ENCODE measurements around the gene CACNA1D. TPM values are rescaled to one million over a fixed set of nuclear protein-coding genes. Genes with fewer than 3 reads are reported as not detected.

CACNA1D gene
- total RNA-seq, 1 experiment from 2014 or later, result not detected

DNA sequence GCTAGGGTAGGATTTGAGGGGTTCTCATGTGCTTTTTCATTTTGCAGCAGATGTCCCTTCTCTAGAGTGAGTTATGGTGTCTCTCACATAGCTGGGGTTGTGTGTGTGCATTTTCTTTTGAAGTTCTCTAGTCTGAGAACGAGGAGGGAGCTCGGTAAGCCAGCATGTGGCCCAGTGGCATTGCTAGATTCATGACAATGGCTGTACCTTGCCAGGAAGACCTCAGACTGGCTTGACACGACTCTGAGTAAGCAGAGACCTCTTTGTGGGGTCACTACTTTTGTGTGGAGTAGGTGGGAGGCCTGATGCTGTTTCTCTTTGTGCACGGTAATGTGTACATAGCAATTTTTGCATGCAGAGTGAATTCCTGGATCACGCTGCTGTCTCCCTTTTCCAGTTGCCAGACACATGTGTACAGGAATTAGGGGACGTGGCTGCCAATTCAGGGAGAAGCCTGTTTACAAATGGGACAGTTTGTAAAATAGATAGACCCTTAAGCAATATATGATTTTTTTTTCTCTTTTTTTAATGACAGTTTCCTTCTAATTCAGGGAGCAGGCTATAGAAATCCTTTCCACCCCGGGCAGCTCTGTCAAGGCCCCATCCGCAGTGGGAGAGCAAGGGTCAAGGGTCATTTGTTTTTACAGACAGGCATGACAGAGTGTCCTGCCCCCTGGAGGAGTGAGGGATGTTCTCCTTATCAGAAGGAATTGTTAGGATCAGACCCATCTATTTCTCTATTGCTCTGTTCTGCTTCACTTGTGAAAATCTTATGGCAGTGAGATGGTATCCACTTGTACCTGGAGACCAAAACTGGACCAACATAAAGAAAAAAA is 4.6 kb downstream of the CACNA1D start:
- H3K9me3 ChIP-seq (ENCODE audit: low read length), result no peaks in the 10 kb centered on the region
- H3K9ac ChIP-seq (ENCODE audit: low read length), result no peak overlapping the region
- no peaks in the 10 kb centered on the region for H3K9me2 ChIP-seq (replicated peaks; ENCODE audit: insufficient read depth, low read length)
- no peak overlapping the region for H3K27ac ChIP-seq (ENCODE audit: low read length)
- H3K27me3 ChIP-seq (ENCODE audit: low read length), result no peaks in the 10 kb centered on the region
- H4K20me1 ChIP-seq (ENCODE audit: insufficient read depth, low read depth, low read length), result no peaks in the 10 kb centered on the region
- DNase-seq, result no peak
- no peak overlapping the region for H3K4me3 ChIP-seq (ENCODE audit: low read length)
- H2AFZ ChIP-seq (ENCODE audit: low read length), result no peak overlapping the region
- H3K4me1 ChIP-seq (ENCODE audit: low read length), result no peaks in the 10 kb centered on the region
- H3K79me2 ChIP-seq (ENCODE audit: low read length), result no peaks in the 10 kb centered on the region
- no peaks in the 10 kb centered on the region for H3K36me3 ChIP-seq (ENCODE audit: insufficient read depth, low read length)
- H3K4me2 ChIP-seq (ENCODE audit: low read depth, low read length, poor library complexity, severe bottlenecking), result no peak overlapping the region

DNA sequence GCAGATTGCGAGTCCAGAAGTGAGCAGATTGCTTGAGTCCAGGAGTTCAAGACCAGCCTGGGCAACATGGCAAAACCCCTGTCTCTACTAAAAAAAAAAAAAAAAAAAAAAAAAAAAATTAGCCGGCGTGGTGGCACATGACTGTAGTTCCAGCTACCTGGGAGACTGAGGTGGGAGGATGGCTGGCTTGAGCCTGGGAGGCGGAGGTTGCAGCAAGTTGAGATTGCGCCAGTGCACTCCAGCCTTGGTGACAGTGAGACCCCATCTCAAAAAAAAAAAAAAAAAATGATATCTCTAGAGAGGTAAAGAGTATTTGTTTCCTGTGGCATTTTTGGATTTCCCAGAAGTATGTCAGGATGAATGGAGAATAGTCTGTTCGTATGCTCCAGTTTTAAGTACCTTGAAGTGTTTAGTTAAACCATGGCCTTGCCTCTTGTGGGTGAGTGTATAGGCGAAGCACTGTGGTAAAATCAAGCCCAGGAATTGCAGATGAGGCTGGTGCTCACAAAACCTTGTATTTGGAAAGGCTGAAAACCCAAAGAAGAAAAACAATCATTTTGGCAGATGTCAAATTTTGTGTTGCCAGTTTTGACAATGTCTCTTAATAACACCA is 5.9 kb downstream of the CACNA1D start:
- H4K20me1 ChIP-seq (ENCODE audit: insufficient read depth, low read depth, low read length), result no peaks in the 10 kb centered on the region
- no peak overlapping the region for H2AFZ ChIP-seq (ENCODE audit: low read length)
- no peak overlapping the region for H3K27ac ChIP-seq (ENCODE audit: low read length)
- no peak overlapping the region for H3K9ac ChIP-seq (ENCODE audit: low read length)
- H3K9me2 ChIP-seq (replicated peaks; ENCODE audit: insufficient read depth, low read length), result no peaks in the 10 kb centered on the region
- H3K79me2 ChIP-seq (ENCODE audit: low read length), result no peaks in the 10 kb centered on the region
- H3K27me3 ChIP-seq (ENCODE audit: low read length), result no peaks in the 10 kb centered on the region
- no peak for DNase-seq
- no peaks in the 10 kb centered on the region for H3K9me3 ChIP-seq (ENCODE audit: low read length)
- no peaks in the 10 kb centered on the region for H3K4me1 ChIP-seq (ENCODE audit: low read length)
- no peak overlapping the region for H3K4me2 ChIP-seq (ENCODE audit: low read depth, low read length, poor library complexity, severe bottlenecking)
- H3K4me3 ChIP-seq (ENCODE audit: low read length), result no peak overlapping the region
- H3K36me3 ChIP-seq (ENCODE audit: insufficient read depth, low read length), result no peaks in the 10 kb centered on the region

DNA sequence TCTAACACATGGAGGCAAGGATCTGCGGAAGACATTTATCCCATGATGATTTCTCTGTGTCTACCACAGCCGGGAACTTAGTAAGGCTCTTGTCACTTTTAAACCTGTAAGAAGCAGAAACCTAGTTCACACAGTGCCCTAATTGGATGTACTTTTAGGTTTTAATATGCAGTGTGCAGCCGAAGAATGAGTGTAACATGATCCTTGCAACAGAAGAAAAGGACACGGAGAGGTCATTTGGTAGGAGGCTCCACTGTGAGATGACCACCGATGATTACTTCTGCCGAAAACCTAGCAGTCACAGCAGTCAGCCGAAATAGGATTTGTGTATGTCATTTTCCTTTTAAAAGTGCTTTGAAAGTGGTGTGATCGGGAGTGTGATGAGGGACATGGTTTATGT is 6.8 kb downstream of the CACNA1D start:
- Histone ChIP-seq H3K9me2 (replicated peaks; ENCODE audit: insufficient read depth, low read length) (no peaks in the 10 kb centered on the region), H3K9me3 (ENCODE audit: low read length) (no peaks in the 10 kb centered on the region), H3K4me3 (ENCODE audit: low read length) (no peak overlapping the region), H3K9ac (ENCODE audit: low read length) (no peak overlapping the region), H3K27me3 (ENCODE audit: low read length) (no peaks in the 10 kb centered on the region), H3K27ac (ENCODE audit: low read length) (no peak overlapping the region), H3K79me2 (ENCODE audit: low read length) (no peaks in the 10 kb centered on the region), H3K4me2 (ENCODE audit: low read depth, low read length, poor library complexity, severe bottlenecking) (no peak overlapping the region), H2AFZ (ENCODE audit: low read length) (no peak overlapping the region), H3K36me3 (ENCODE audit: insufficient read depth, low read length) (no peaks in the 10 kb centered on the region), H3K4me1 (ENCODE audit: low read length) (no peaks in the 10 kb centered on the region), H4K20me1 (ENCODE audit: insufficient read depth, low read depth, low read length) (no peaks in the 10 kb centered on the region)
- DNase-seq, result no peak

DNA sequence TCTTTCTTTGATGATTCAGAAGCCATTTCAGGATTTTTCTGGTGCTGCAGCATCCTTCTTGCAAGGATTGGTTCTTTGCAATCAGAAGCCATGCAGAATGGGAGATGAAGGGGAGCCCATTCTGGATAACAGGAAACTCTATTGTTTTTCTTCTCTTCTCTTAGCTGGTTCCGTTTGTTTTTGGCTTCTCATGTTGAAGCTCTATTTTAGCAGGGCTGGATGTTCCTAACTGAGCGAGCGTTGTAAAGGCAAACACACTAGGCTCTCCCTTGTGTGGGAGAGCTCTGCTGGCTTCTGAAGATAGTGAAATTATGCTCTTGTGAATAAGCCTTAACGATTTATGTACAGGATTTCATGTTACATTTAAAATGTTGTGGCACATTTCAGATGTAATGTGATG is 8.3 kb downstream of the CACNA1D start:
- Histone ChIP-seq H3K4me3 (ENCODE audit: low read length) (no peak overlapping the region), H3K9me2 (replicated peaks; ENCODE audit: insufficient read depth, low read length) (no peaks in the 10 kb centered on the region), H3K36me3 (ENCODE audit: insufficient read depth, low read length) (no peaks in the 10 kb centered on the region), H4K20me1 (ENCODE audit: insufficient read depth, low read depth, low read length) (no peaks in the 10 kb centered on the region), H3K4me1 (ENCODE audit: low read length) (no peaks in the 10 kb centered on the region), H3K9ac (ENCODE audit: low read length) (no peak overlapping the region), H3K9me3 (ENCODE audit: low read length) (no peaks in the 10 kb centered on the region), H3K27ac (ENCODE audit: low read length) (no peak overlapping the region), H3K4me2 (ENCODE audit: low read depth, low read length, poor library complexity, severe bottlenecking) (no peak overlapping the region), H3K79me2 (ENCODE audit: low read length) (no peaks in the 10 kb centered on the region), H2AFZ (ENCODE audit: low read length) (no peak overlapping the region), H3K27me3 (ENCODE audit: low read length) (no peaks in the 10 kb centered on the region)
- DNase-seq, result no peak

DNA sequence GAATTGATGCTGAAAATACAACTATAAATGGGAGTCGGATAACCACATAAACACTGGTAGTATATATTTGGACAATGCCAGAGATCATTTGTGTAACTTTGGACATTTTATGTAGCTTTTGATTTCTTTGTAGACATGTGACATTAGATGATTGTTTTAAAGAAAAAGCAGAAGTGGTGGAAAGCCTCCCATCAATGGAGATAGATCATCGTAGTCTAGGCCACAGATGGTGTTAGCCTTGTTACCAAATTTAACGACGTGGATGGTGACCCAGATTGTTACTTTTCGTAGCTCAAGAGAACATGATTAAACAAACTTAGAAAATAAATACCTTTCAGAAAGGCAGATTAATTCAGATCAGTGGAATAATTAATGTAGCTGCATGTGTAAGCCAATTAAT is 8.8 kb downstream of the CACNA1D start:
- no peaks in the 10 kb centered on the region for H3K27me3 ChIP-seq (ENCODE audit: low read length)
- H3K4me1 ChIP-seq (ENCODE audit: low read length), result no peaks in the 10 kb centered on the region
- H3K9me2 ChIP-seq (replicated peaks; ENCODE audit: insufficient read depth, low read length), result no peaks in the 10 kb centered on the region
- no peaks in the 10 kb centered on the region for H3K79me2 ChIP-seq (ENCODE audit: low read length)
- H3K4me2 ChIP-seq (ENCODE audit: low read depth, low read length, poor library complexity, severe bottlenecking), result no peak overlapping the region
- no peak overlapping the region for H2AFZ ChIP-seq (ENCODE audit: low read length)
- H3K4me3 ChIP-seq (ENCODE audit: low read length), result no peak overlapping the region
- no peak overlapping the region for H3K9ac ChIP-seq (ENCODE audit: low read length)
- H3K9me3 ChIP-seq (ENCODE audit: low read length), result no peaks in the 10 kb centered on the region
- H4K20me1 ChIP-seq (ENCODE audit: insufficient read depth, low read depth, low read length), result no peaks in the 10 kb centered on the region
- no peak overlapping the region for H3K27ac ChIP-seq (ENCODE audit: low read length)
- H3K36me3 ChIP-seq (ENCODE audit: insufficient read depth, low read length), result no peaks in the 10 kb centered on the region
- DNase-seq, result no peak

DNA sequence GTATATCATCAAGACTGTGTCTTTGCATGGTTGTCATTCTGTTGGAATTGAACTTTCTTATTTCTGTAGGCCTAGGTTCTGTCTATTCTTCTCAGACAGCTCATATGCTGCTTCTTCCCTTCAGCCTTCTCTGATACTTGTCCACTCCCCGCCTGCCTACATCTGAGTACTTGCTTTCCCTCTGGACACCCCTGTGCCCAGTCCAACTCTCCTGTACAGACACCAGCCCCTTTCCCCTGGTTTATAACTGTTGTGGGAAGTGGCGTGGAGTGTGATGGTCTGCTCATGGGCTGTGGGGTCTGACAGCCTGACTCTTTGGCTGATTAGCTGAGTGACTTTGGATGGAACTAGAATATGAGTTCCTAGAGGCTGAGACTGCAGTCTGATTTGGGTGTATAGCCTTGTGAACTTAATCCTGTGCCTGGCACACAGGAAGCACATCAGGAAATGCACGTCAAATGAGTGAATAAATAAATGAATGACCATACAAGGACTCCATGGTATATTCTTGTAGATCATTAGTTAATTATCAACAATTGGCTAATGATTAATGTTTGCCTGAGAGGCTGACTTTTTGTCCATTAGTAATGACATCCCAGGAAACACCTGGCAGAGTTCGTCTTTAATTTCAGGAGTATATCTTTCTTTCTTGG is 11.8 kb downstream of the CACNA1D start:
- Histone ChIP-seq H3K27me3 (ENCODE audit: low read length) (no peaks in the 10 kb centered on the region), H4K20me1 (ENCODE audit: insufficient read depth, low read depth, low read length) (no peaks in the 10 kb centered on the region), H2AFZ (ENCODE audit: low read length) (no peak overlapping the region), H3K36me3 (ENCODE audit: insufficient read depth, low read length) (no peaks in the 10 kb centered on the region), H3K9ac (ENCODE audit: low read length) (no peak overlapping the region), H3K9me3 (ENCODE audit: low read length) (no peaks in the 10 kb centered on the region), H3K9me2 (replicated peaks; ENCODE audit: insufficient read depth, low read length) (no peaks in the 10 kb centered on the region), H3K79me2 (ENCODE audit: low read length) (no peaks in the 10 kb centered on the region), H3K4me1 (ENCODE audit: low read length) (no peaks in the 10 kb centered on the region), H3K4me3 (ENCODE audit: low read length) (no peak overlapping the region), H3K27ac (ENCODE audit: low read length) (no peak overlapping the region), H3K4me2 (ENCODE audit: low read depth, low read length, poor library complexity, severe bottlenecking) (no peak overlapping the region)
- DNase-seq, result no peak

DNA sequence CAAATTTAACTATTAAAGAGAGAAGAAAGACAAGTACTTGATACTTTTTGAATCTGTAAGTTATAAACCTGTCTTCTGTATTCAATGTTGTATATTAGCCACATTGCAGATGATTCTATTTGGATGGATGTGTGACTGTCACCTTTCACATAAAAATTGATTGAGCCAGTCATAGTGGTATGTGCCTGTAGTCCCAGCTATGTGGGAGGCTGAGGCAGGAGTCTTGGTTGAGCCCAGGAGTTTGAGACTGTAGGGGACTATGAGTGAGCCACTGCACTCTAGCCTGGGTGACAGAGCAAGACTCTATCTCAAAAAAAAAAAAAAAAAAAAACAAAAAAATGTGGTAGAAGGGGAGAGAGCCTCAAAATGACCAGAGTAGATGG is 12.3 kb downstream of the CACNA1D start:
- Histone ChIP-seq H3K4me3 (ENCODE audit: low read length) (no peak overlapping the region), H3K79me2 (ENCODE audit: low read length) (no peaks in the 10 kb centered on the region), H3K4me1 (ENCODE audit: low read length) (no peaks in the 10 kb centered on the region), H3K9me2 (replicated peaks; ENCODE audit: insufficient read depth, low read length) (no peaks in the 10 kb centered on the region), H2AFZ (ENCODE audit: low read length) (no peak overlapping the region), H3K36me3 (ENCODE audit: insufficient read depth, low read length) (no peaks in the 10 kb centered on the region), H4K20me1 (ENCODE audit: insufficient read depth, low read depth, low read length) (no peaks in the 10 kb centered on the region), H3K4me2 (ENCODE audit: low read depth, low read length, poor library complexity, severe bottlenecking) (no peak overlapping the region), H3K9me3 (ENCODE audit: low read length) (no peaks in the 10 kb centered on the region), H3K9ac (ENCODE audit: low read length) (no peak overlapping the region), H3K27ac (ENCODE audit: low read length) (no peak overlapping the region), H3K27me3 (ENCODE audit: low read length) (no peaks in the 10 kb centered on the region)
- DNase-seq, result no peak

DNA sequence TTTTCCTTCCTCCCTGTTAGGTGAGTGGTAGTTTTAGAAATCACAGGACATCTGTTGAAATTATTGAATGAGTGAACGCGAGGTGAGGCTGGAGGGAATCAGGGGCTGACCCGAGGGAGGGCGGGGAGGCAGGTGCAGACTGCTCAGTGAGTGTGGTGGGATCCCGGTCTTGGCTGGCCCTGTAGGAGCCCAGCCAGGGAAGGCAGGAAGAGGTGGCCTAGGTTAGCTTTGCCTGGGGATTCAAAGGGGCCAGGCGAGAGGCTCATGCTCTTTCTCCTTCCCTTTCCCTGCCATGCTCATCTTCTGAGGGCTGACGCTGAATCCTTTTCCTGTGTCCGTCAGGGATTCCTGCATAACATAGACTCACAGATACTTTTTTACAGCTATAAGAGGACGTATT is 15.1 kb downstream of the CACNA1D start:
- Histone ChIP-seq H3K36me3 (ENCODE audit: insufficient read depth, low read length) (no peaks in the 10 kb centered on the region), H3K4me3 (ENCODE audit: low read length) (no peak overlapping the region), H3K9me2 (replicated peaks; ENCODE audit: insufficient read depth, low read length) (no peaks in the 10 kb centered on the region), H3K9ac (ENCODE audit: low read length) (no peak overlapping the region), H4K20me1 (ENCODE audit: insufficient read depth, low read depth, low read length) (0 out of 2 replicates have a peak, but pooled peaks cover 2% of the 10 kb centered on the region), H3K4me1 (ENCODE audit: low read length) (no peaks in the 10 kb centered on the region), H2AFZ (ENCODE audit: low read length) (no peak overlapping the region), H3K4me2 (ENCODE audit: low read depth, low read length, poor library complexity, severe bottlenecking) (no peak overlapping the region), H3K9me3 (ENCODE audit: low read length) (no peaks in the 10 kb centered on the region), H3K27me3 (ENCODE audit: low read length) (no peaks in the 10 kb centered on the region), H3K79me2 (ENCODE audit: low read length) (no peaks in the 10 kb centered on the region), H3K27ac (ENCODE audit: low read length) (no peak overlapping the region)
- no peak for DNase-seq

Measured in Karpas-422 (cell line).